ENCODE data around the gene PDZRN3. TPM values are rescaled to one million over a fixed set of nuclear protein-coding genes. Genes with fewer than 3 reads are reported as not detected.

Gene PDZRN3
- total RNA-seq, 1 experiment from 2014 or later: 17.5 TPM

- H3K9me2 ChIP-seq (replicated peaks; ENCODE audit: insufficient read depth, low read length): no peaks in the 10 kb centered on the region
- no peaks in the 10 kb centered on the region for H3K79me2 ChIP-seq (ENCODE audit: low read length)
- H3K9ac ChIP-seq (ENCODE audit: low read length): no peak overlapping the region
- no peak overlapping the region for H3K27ac ChIP-seq (ENCODE audit: low read length)
- no peaks in the 10 kb centered on the region for H3K36me3 ChIP-seq (ENCODE audit: insufficient read depth, low read length)
- H3K4me3 ChIP-seq (ENCODE audit: low read length): no peak overlapping the region
- no peaks in the 10 kb centered on the region for H3K4me1 ChIP-seq (ENCODE audit: low read length)
- no peak for DNase-seq
- no peaks in the 10 kb centered on the region for H3K9me3 ChIP-seq (ENCODE audit: low read length)
- no peak overlapping the region for H3K4me2 ChIP-seq (ENCODE audit: low read depth, low read length, poor library complexity, severe bottlenecking)
- H2AFZ ChIP-seq (ENCODE audit: low read length): no peak overlapping the region
- no peaks in the 10 kb centered on the region for H4K20me1 ChIP-seq (ENCODE audit: insufficient read depth, low read depth, low read length)
- no peaks in the 10 kb centered on the region for H3K27me3 ChIP-seq (ENCODE audit: low read length)
Observed at GRCh38 chr3:73405000-73405399, 219.7 kb downstream of the PDZRN3 start.

- Histone ChIP-seq H2AFZ (ENCODE audit: low read length) (no peak overlapping the region), H3K9me3 (ENCODE audit: low read length) (no peaks in the 10 kb centered on the region), H3K4me1 (ENCODE audit: low read length) (no peaks in the 10 kb centered on the region), H3K9me2 (replicated peaks; ENCODE audit: insufficient read depth, low read length) (no peaks in the 10 kb centered on the region), H3K27ac (ENCODE audit: low read length) (no peak overlapping the region), H4K20me1 (ENCODE audit: insufficient read depth, low read depth, low read length) (no peaks in the 10 kb centered on the region), H3K27me3 (ENCODE audit: low read length) (no peaks in the 10 kb centered on the region), H3K79me2 (ENCODE audit: low read length) (no peaks in the 10 kb centered on the region), H3K4me2 (ENCODE audit: low read depth, low read length, poor library complexity, severe bottlenecking) (no peak overlapping the region), H3K4me3 (ENCODE audit: low read length) (no peak overlapping the region), H3K9ac (ENCODE audit: low read length) (no peak overlapping the region), H3K36me3 (ENCODE audit: insufficient read depth, low read length) (no peaks in the 10 kb centered on the region)
- DNase-seq: no peak
Observed at GRCh38 chr3:73404435-73404834, 220.3 kb downstream of the PDZRN3 start.

- Histone ChIP-seq H3K27me3 (ENCODE audit: low read length) (no peaks in the 10 kb centered on the region), H3K4me1 (ENCODE audit: low read length) (no peaks in the 10 kb centered on the region), H4K20me1 (ENCODE audit: insufficient read depth, low read depth, low read length) (no peaks in the 10 kb centered on the region), H3K4me2 (ENCODE audit: low read depth, low read length, poor library complexity, severe bottlenecking) (no peak overlapping the region), H3K9me2 (replicated peaks; ENCODE audit: insufficient read depth, low read length) (no peaks in the 10 kb centered on the region), H3K27ac (ENCODE audit: low read length) (no peak overlapping the region), H3K79me2 (ENCODE audit: low read length) (no peaks in the 10 kb centered on the region), H3K36me3 (ENCODE audit: insufficient read depth, low read length) (no peaks in the 10 kb centered on the region), H3K4me3 (ENCODE audit: low read length) (no peak overlapping the region), H3K9me3 (ENCODE audit: low read length) (no peaks in the 10 kb centered on the region), H3K9ac (ENCODE audit: low read length) (no peak overlapping the region), H2AFZ (ENCODE audit: low read length) (no peak overlapping the region)
- DNase-seq: no peak
Observed at GRCh38 chr3:73403444-73403843, 221.3 kb downstream of the PDZRN3 start.

GRCh38 chr3:73401616-73402279, 223.0 kb downstream of the PDZRN3 start:
- H3K9me2 ChIP-seq (replicated peaks; ENCODE audit: insufficient read depth, low read length): no peaks in the 10 kb centered on the region
- H3K36me3 ChIP-seq (ENCODE audit: insufficient read depth, low read length): no peaks in the 10 kb centered on the region
- H3K27me3 ChIP-seq (ENCODE audit: low read length): no peaks in the 10 kb centered on the region
- H3K9ac ChIP-seq (ENCODE audit: low read length): no peak overlapping the region
- H4K20me1 ChIP-seq (ENCODE audit: insufficient read depth, low read depth, low read length): no peaks in the 10 kb centered on the region
- H3K27ac ChIP-seq (ENCODE audit: low read length): no peak overlapping the region
- H3K4me1 ChIP-seq (ENCODE audit: low read length): no peaks in the 10 kb centered on the region
- no peaks in the 10 kb centered on the region for H3K9me3 ChIP-seq (ENCODE audit: low read length)
- H3K79me2 ChIP-seq (ENCODE audit: low read length): no peaks in the 10 kb centered on the region
- H3K4me2 ChIP-seq (ENCODE audit: low read depth, low read length, poor library complexity, severe bottlenecking): no peak overlapping the region
- DNase-seq: no peak
- H2AFZ ChIP-seq (ENCODE audit: low read length): no peak overlapping the region
- H3K4me3 ChIP-seq (ENCODE audit: low read length): no peak overlapping the region

DNA sequence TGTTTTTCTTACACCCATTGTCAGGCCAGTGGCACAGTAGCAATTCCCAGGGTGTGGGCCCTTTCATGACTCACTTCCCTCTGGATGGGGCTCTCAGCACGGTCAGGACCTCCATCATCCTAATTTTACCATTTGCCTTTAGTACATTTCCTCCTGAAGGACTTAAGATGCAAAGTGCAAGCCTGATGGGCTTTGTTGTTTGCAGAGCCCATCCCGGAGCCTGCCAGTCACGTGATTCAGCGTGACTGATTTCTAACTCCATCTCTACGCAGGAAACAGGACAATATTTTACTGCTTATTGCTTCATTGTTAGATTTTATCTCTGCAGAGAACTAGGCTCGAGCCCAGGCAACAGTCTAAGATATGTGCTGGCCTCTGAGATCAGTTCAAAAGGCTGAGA, 223.7 kb downstream of the PDZRN3 start:
- H3K4me2 ChIP-seq (ENCODE audit: low read depth, low read length, poor library complexity, severe bottlenecking): no peak overlapping the region
- no peak for DNase-seq
- H3K79me2 ChIP-seq (ENCODE audit: low read length): no peaks in the 10 kb centered on the region
- H4K20me1 ChIP-seq (ENCODE audit: insufficient read depth, low read depth, low read length): no peaks in the 10 kb centered on the region
- H3K9ac ChIP-seq (ENCODE audit: low read length): no peak overlapping the region
- no peaks in the 10 kb centered on the region for H3K9me2 ChIP-seq (replicated peaks; ENCODE audit: insufficient read depth, low read length)
- no peak overlapping the region for H3K27ac ChIP-seq (ENCODE audit: low read length)
- no peaks in the 10 kb centered on the region for H3K36me3 ChIP-seq (ENCODE audit: insufficient read depth, low read length)
- no peaks in the 10 kb centered on the region for H3K4me1 ChIP-seq (ENCODE audit: low read length)
- no peaks in the 10 kb centered on the region for H3K27me3 ChIP-seq (ENCODE audit: low read length)
- H3K4me3 ChIP-seq (ENCODE audit: low read length): no peak overlapping the region
- no peaks in the 10 kb centered on the region for H3K9me3 ChIP-seq (ENCODE audit: low read length)
- no peak overlapping the region for H2AFZ ChIP-seq (ENCODE audit: low read length)

DNA sequence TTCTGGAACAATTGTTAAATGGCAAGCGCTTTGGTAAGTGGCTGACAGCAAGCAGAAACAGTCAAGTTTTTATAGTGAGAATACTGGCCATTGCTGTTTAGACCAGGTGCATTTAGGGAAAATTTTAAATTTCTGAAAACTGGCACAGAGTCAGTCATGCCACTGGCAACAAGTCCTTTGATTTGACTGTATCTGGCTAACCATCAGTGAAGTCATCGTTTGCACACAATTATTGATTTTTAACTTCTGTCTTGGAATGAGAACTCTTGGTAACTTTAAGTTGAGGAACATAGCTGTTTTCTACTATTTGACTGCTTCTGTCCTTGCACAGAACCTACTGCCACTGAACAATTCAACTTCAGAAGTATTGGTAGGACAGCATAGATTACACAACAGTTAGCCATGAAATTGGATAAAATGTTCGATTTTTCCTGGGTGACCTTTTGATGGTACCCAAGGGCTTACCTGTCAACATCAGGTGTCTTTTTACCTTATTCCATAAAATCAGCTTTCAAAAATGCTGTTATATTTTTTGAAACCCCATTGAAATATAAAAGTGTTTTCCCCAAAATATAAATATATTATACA, 225.0 kb downstream of the PDZRN3 start:
- Histone ChIP-seq H4K20me1 (ENCODE audit: insufficient read depth, low read depth, low read length) (no peaks in the 10 kb centered on the region), H3K4me2 (ENCODE audit: low read depth, low read length, poor library complexity, severe bottlenecking) (no peak overlapping the region), H3K9me3 (ENCODE audit: low read length) (no peaks in the 10 kb centered on the region), H3K27ac (ENCODE audit: low read length) (no peak overlapping the region), H3K9ac (ENCODE audit: low read length) (no peak overlapping the region), H3K27me3 (ENCODE audit: low read length) (no peaks in the 10 kb centered on the region), H3K36me3 (ENCODE audit: insufficient read depth, low read length) (no peaks in the 10 kb centered on the region), H3K9me2 (replicated peaks; ENCODE audit: insufficient read depth, low read length) (no peaks in the 10 kb centered on the region), H3K79me2 (ENCODE audit: low read length) (no peaks in the 10 kb centered on the region), H3K4me3 (ENCODE audit: low read length) (no peak overlapping the region), H2AFZ (ENCODE audit: low read length) (no peak overlapping the region), H3K4me1 (ENCODE audit: low read length) (no peaks in the 10 kb centered on the region)
- DNase-seq: no peak

GRCh38 chr3:73399106-73399505, 225.6 kb downstream of the PDZRN3 start:
- Histone ChIP-seq H3K4me2 (ENCODE audit: low read depth, low read length, poor library complexity, severe bottlenecking) (no peak overlapping the region), H3K79me2 (ENCODE audit: low read length) (no peaks in the 10 kb centered on the region), H3K4me3 (ENCODE audit: low read length) (no peak overlapping the region), H3K9me3 (ENCODE audit: low read length) (no peaks in the 10 kb centered on the region), H3K9ac (ENCODE audit: low read length) (no peak overlapping the region), H3K9me2 (replicated peaks; ENCODE audit: insufficient read depth, low read length) (no peaks in the 10 kb centered on the region), H2AFZ (ENCODE audit: low read length) (no peak overlapping the region), H3K4me1 (ENCODE audit: low read length) (no peaks in the 10 kb centered on the region), H3K36me3 (ENCODE audit: insufficient read depth, low read length) (no peaks in the 10 kb centered on the region), H4K20me1 (ENCODE audit: insufficient read depth, low read depth, low read length) (no peaks in the 10 kb centered on the region), H3K27me3 (ENCODE audit: low read length) (no peaks in the 10 kb centered on the region), H3K27ac (ENCODE audit: low read length) (no peak overlapping the region)
- no peak for DNase-seq

DNA sequence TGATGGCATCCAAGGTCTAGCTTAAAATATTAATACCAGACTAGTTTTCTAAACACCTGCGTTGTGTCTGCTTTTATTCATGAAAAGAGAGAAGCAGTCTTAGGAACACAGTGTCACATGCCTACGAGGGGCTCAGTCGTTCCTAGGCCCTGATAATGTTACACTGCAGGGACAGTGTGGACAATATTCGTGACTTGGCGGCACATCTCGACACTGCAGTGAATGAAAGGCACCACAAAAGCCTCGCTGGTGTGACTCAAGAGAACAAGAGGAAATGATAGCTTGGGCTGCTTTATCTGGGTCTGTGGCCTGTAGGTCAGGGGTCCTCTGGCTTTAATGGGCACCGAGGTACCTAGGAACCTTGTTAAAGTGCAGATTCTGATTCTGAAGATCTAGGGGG, 226.7 kb downstream of the PDZRN3 start:
- Histone ChIP-seq H4K20me1 (ENCODE audit: insufficient read depth, low read depth, low read length) (no peaks in the 10 kb centered on the region), H3K27ac (ENCODE audit: low read length) (no peak overlapping the region), H3K9me2 (replicated peaks; ENCODE audit: insufficient read depth, low read length) (no peaks in the 10 kb centered on the region), H3K36me3 (ENCODE audit: insufficient read depth, low read length) (no peaks in the 10 kb centered on the region), H3K4me1 (ENCODE audit: low read length) (no peaks in the 10 kb centered on the region), H2AFZ (ENCODE audit: low read length) (no peak overlapping the region), H3K9ac (ENCODE audit: low read length) (no peak overlapping the region), H3K4me3 (ENCODE audit: low read length) (no peak overlapping the region), H3K79me2 (ENCODE audit: low read length) (no peaks in the 10 kb centered on the region), H3K27me3 (ENCODE audit: low read length) (no peaks in the 10 kb centered on the region), H3K4me2 (ENCODE audit: low read depth, low read length, poor library complexity, severe bottlenecking) (no peak overlapping the region), H3K9me3 (ENCODE audit: low read length) (no peaks in the 10 kb centered on the region)
- no peak for DNase-seq

All from Karpas-422 (cell line).